Measurements from ENCODE around the gene FAM111B. TPM values are rescaled to one million over a fixed set of nuclear protein-coding genes. Genes with fewer than 3 reads are reported as not detected.
A peak's percentile ranks its signal among the peaks of the same experiment; 100 is the strongest.

Gene FAM111B
- total RNA-seq, 1 donor from 2014 or later: 13.2 TPM

GRCh38 chr11:59142530-59143507 is 35.8 kb downstream of the FAM111B start, which contains the start of gene FAM111A:
FAM111A (plus strand) TSS chr11:59142856; CDS start chr11:59148873, 6,017 bp downstream.
- Mint-ChIP-seq H3K4me3 (peak within 1 kb of the TSS; percentile 97), H3K9me3 (no peaks in the 10 kb centered on the region), H3K27me3 (peaks cover 24% of the 10 kb centered on the region), H3K27ac (peak within 1 kb of the TSS; percentile 98), H3K36me3 (peaks cover 4% of the 10 kb centered on the region), H3K4me1 (ENCODE audit: unreplicated experiment) (peaks cover 20% of the 10 kb centered on the region)
- TF ChIP-seq CTCF (conservative IDR thresholded peaks at IDR 0.05): peak; percentile 48
- peak; percentile 83 for DNase-seq (ENCODE audit: extremely low spot score, unreplicated experiment)

DNA sequence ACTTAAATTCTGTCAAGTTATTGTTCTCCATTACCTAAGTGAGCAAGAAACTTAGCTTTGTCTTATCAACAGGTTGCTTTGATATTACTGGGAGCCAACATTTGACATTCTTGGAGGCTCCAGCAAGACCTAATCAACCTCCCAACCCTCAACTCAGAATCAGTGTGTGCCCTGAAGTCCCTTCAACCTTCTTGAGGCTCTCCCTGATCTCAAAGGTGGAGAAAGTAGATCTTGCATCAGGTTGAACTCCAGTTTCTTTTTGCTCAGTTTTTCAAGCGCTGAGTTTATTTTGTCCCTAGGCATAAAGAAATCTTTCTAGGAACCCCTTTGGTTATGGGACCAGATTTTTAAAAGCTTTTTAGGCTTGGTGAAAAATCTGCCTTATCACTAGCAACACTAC is 37.1 kb downstream of the FAM111B start:
- H3K27me3 Mint-ChIP-seq: peaks cover 24% of the 10 kb centered on the region
- peak overlapping the region; percentile 98 for H3K27ac Mint-ChIP-seq
- peaks cover 9% of the 10 kb centered on the region for H3K36me3 Mint-ChIP-seq
- H3K4me1 Mint-ChIP-seq (ENCODE audit: unreplicated experiment): peaks cover 20% of the 10 kb centered on the region
- no peak for TF ChIP-seq CTCF (conservative IDR thresholded peaks at IDR 0.05)
- no peaks in the 10 kb centered on the region for H3K9me3 Mint-ChIP-seq
- DNase-seq (ENCODE audit: extremely low spot score, unreplicated experiment): no peak
- H3K4me3 Mint-ChIP-seq: peak overlapping the region; percentile 97

DNA sequence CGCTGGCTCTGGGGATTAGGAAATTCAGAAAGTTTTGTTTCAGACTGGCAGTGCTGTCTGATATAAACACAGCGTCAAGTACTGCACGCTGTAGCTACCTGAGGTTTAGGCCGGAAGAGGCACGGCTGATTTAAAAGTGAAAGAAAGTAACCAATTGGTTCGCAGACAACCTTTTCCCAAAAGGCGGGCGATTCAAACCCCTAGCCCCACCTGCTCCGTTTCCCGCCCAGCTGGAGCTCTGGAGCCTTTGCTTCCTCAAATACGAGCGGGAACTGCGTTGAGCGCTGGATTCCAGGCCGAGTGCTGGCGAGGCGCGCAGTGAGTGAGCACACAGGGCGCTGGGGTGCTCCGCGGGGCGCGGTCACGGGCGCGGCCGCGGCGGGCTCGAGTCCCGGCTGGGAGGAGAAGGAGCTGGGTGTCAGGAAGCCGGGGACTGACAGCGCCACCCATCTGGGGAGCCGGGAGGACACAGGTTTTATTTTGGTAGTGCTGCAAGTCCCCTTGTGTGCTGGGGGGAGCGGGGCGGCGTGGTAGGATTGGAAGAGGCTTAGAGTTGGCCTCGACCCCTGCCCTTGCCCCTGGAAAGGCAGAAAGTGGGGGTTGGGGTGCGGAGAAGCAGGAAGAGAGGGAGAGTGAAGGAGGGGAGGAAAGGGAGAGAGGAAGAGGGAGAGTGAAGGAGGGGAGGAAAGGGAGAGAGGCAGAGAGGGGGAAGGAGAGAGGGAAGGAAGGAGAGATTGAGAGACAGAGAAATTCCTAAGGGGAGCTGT is 37.7 kb downstream of the FAM111B start:
- Mint-ChIP-seq H3K4me3 (peak overlapping the region; percentile 97), H3K9me3 (no peaks in the 10 kb centered on the region), H3K4me1 (ENCODE audit: unreplicated experiment) (peaks cover 20% of the 10 kb centered on the region), H3K27me3 (peaks cover 24% of the 10 kb centered on the region), H3K36me3 (peaks cover 10% of the 10 kb centered on the region), H3K27ac (peak overlapping the region; percentile 98)
- peak; percentile 14 for TF ChIP-seq CTCF (conservative IDR thresholded peaks at IDR 0.05)
- peak; percentile 71 for DNase-seq (ENCODE audit: extremely low spot score, unreplicated experiment)

DNA sequence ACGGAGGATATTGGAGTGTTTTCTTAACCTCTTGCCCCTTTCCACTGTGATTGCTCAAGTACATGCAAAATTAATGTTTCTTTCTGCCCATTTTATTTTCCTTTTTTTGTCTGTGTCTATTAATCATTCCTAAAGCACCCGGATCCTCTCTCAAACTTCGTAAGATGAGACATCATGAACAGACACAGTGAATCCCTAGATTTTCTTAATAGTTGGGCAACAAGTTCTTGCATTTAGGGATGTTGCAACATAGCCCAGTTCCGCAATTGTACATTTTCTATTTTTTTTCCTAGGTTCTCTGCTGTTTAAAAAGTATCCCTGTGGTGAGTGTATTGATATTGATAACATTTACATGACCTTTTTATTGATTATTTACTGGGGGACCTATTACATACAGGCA is 38.5 kb downstream of the FAM111B start:
- no peak for TF ChIP-seq CTCF (conservative IDR thresholded peaks at IDR 0.05)

DNA sequence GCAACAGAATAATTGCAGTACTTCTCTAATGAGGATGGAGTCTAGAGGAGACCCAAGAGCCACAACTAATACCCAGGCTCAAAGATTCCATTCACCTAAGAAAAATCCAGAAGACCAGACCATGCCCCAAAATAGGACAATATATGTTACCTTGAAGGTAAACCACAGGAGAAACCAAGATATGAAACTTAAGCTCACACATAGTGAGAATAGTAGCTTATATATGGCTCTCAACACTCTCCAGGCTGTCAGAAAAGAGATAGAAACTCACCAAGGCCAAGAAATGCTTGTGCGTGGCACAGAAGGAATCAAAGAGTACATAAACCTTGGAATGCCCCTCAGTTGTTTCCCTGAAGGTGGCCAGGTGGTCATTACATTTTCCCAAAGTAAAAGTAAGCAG is 44.7 kb downstream of the FAM111B start:
- Mint-ChIP-seq H3K4me3 (no peak overlapping the region), H3K9me3 (no peaks in the 10 kb centered on the region), H3K27ac (no peak overlapping the region), H3K36me3 (peaks cover 10% of the 10 kb centered on the region), H3K27me3 (peaks cover 1% of the 10 kb centered on the region), H3K4me1 (ENCODE audit: unreplicated experiment) (no peaks in the 10 kb centered on the region)
- TF ChIP-seq CTCF (conservative IDR thresholded peaks at IDR 0.05): no peak
- DNase-seq (ENCODE audit: extremely low spot score, unreplicated experiment): no peak

More for the DNA sequence above, 38.5 kb downstream of the FAM111B start:
- Mint-ChIP-seq H3K27me3 (peaks cover 24% of the 10 kb centered on the region), H3K9me3 (no peaks in the 10 kb centered on the region), H3K27ac (peak overlapping the region; percentile 9), H3K4me3 (peak overlapping the region; percentile 97), H3K4me1 (ENCODE audit: unreplicated experiment) (peaks cover 20% of the 10 kb centered on the region), H3K36me3 (peaks cover 10% of the 10 kb centered on the region)
- DNase-seq (ENCODE audit: extremely low spot score, unreplicated experiment): no peak
